DMS 273 treated with DMSO at 0.1 percent for 48 hours (cell line): ENCODE data around the gene ADGRL3.

Source experiments
- DNase-seq: peaks from one replicate; lab custom pipeline; 2025; lab: John Stamatoyannopoulos, UW

ADGRL3 gene

GRCh38 chr4:61200187-61200915, at the start of gene ADGRL3:
Gene ADGRL3, plus strand, starts transcription at chr4:61200326.
- peak; percentile 41 for DNase-seq

GRCh38 chr4:61152433-61152832, 47.7 kb upstream of the ADGRL3 start:
- no peak for DNase-seq

DNA sequence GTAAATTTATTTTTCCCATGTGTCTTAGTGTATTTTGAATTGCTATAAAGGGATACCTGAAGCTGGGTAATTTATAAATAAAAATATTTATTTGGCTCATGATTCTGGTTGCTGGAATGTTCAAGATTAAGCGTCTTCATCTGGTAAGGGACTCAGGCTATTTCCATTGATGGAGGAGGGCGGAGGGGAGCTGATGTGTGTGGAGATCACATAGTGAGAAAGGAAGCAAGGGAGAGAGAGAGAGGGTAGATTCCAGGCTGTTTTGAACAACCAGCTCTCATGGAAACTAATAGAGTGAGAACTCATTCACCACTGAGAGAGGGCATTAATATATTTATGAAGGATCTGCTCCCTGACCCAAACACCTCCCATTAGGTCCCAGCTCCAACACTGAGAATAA, 39.6 kb upstream of the ADGRL3 start:
- no peak for DNase-seq

- no peak for DNase-seq
Measured at GRCh38 chr4:61162116-61162515, 38.0 kb upstream of the ADGRL3 start.

DNA sequence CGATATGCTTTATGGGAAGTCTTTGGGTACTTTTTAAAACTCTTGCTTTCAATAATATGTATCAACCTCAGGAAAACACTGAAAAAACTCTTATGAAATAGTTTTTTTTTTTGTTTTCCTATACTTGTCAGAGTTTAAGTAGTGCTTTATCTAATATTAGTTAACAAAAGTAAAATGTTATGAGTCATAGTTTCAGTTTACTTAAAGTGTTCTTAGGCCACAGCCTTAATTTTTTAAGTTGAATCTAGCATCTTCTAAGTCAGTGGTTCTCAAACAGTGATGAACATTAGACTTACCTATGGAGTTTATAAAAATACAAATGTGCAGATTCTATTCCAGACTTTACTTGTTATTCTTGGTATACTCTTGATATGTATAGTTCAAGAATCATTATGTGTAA, 26.3 kb upstream of the ADGRL3 start:
- DNase-seq, result no peak

- no peak for DNase-seq
Measured at GRCh38 chr4:61175495-61175894, 24.6 kb upstream of the ADGRL3 start.

GRCh38 chr4:61177367-61177766, 22.8 kb upstream of the ADGRL3 start:
- no peak for DNase-seq

GRCh38 chr4:61180405-61180804, 19.7 kb upstream of the ADGRL3 start:
- DNase-seq, result no peak

GRCh38 chr4:61182915-61183314, 17.2 kb upstream of the ADGRL3 start:
- no peak for DNase-seq

GRCh38 chr4:61185288-61185687, 14.8 kb upstream of the ADGRL3 start:
- DNase-seq, result no peak

DNA sequence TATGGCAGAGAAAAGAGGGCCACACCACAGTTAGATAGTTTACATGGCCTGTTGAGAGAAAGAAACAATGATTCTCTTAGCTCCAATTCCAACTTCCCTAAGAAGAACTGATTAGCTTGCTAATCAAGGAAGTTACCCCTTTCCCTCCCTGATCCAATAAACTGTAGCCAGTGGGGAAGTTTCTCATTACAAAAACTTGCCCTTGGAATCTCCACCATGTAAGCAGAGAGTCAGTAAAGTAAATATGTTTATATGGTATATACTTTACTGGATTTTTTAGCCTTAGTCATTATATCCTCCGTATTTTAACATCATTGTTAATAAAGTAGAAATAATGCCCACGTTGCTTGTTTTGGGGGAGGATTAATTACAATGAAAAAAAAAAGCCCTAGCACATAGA, 7.7 kb upstream of the ADGRL3 start:
- no peak for DNase-seq

DNA sequence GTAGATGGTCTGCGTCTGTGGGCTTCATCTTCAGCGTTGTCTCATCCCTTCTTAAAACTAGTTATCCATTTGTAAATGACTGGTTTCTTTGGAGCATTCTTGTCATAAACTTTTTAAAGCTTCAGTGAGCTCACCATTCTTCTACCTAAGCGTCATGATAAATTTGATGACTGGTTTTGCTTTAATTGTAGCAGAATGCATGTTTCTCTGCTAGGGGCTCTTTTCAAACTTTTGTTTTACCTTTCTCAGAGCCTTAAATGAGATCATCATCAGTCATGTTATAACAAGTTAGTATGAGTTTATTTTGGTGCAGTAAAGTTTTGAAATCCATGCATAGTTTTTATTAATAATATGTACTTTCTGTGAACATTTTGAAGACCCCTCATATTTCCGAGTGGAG, 6.3 kb upstream of the ADGRL3 start:
- no peak for DNase-seq

DNA sequence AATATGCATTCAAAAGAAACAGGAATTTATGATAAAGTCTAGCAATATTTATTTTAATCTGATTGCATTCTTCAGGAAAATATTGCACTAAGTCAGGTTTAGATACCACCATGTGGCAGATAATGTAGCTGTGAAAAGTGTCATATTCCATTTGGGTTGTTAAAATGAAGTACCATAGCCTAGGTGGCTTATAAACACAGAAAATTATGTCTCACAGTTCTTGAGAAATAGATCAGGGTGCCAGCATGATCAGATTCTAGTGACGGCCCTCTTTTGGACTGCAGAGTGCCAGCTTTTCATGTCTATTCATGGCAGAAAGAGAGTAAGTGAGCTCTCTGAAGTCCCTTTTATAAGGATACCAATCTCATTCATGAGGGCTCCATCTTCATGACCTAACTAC, 5.6 kb upstream of the ADGRL3 start:
- DNase-seq, result no peak

DNA sequence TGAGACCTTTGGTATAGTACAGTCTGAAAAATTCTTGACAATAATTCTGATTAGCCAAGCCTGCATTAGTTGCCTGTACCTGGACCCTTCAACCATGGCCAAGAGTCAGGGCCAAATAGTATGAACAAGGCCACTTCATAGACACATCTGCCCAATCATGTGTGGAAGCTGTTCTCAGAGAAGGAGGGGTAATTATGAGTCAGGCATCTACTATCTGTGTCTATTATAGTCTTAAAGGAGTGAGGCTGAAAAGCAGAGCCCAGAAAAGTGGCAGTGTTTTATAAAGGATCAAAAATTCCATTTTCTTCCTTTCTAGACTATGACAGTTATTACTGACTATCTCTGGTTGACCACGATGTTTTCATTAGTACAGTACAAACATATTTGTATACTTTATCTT, 5.0 kb upstream of the ADGRL3 start:
- DNase-seq, result no peak

GRCh38 chr4:61198686-61199085, 1.4 kb upstream of the ADGRL3 start:
- no peak for DNase-seq

DNA sequence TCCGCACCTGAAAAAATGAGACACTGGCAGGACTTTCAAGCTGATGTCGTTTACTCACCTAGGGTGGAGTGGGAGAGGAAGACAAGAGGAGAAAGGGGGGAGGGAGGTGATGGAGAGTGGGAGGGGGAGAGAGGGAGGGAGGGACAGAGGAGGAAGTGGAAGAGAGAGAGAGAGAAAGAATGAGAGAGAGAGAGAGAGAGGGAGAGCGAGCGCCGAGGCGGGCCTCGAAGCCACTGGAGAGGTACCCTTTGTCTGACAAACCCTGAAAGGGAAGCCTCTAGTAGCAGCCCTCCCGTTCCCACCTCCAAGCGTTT, 296 bp upstream of the ADGRL3 start:
- DNase-seq, result no peak

- peak; percentile 13 for DNase-seq
Measured at GRCh38 chr4:61200916-61201526, 895 bp downstream of the ADGRL3 start.

DNA sequence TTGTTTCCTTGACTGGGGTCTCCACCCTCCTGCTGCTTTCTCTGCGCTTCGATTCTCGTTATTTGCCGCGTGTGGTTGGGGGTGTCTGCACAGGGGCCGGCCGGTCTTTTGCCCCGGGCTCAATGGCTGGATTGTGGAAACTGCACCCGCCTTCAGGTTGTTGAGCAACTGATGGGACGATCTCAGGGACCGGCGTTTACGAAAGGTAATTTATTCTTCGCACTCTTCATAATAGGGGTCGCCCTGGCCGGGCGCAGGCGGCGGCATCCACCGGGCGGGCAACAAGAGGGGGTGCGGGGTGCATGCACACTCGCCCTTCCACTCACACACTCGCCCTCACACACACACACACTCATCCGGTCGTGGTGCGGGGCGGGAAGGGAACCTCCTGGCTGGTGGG, 1.4 kb downstream of the ADGRL3 start:
- DNase-seq, result no peak

DNA sequence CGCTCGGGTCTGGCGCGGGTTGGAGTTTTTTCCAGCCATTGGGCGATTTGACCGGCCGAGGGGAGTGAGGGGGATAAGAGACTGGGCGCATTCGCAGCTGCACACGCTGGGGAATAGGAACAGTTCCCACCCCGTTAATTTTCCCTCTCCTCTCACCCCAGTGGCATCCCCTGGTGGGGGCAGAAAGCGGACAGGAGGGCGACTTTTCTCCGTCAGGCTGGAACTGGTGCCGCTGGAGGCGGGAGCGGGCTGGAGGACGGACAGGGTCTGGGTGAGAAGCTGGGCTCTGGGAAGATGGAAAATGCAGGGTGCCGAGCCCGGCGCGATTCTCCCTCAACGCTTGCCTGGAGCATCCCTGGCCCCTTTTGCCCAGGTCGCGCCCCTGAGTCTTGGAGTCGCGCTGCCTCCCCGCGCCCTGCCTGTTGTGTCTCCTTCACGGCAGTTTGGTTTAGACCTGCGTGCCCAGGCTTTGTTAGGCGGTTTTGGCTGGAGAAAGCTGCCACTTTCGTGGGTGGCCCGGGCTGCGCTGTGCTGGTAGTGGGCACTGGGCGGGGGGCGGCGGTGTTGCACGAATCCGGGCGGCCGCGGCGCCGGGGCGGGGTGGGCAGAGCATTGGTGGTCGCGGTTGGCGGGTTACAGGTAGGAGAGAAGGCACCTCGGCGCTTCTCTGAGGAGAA, 2.0 kb downstream of the ADGRL3 start:
- DNase-seq, result no peak

DNA sequence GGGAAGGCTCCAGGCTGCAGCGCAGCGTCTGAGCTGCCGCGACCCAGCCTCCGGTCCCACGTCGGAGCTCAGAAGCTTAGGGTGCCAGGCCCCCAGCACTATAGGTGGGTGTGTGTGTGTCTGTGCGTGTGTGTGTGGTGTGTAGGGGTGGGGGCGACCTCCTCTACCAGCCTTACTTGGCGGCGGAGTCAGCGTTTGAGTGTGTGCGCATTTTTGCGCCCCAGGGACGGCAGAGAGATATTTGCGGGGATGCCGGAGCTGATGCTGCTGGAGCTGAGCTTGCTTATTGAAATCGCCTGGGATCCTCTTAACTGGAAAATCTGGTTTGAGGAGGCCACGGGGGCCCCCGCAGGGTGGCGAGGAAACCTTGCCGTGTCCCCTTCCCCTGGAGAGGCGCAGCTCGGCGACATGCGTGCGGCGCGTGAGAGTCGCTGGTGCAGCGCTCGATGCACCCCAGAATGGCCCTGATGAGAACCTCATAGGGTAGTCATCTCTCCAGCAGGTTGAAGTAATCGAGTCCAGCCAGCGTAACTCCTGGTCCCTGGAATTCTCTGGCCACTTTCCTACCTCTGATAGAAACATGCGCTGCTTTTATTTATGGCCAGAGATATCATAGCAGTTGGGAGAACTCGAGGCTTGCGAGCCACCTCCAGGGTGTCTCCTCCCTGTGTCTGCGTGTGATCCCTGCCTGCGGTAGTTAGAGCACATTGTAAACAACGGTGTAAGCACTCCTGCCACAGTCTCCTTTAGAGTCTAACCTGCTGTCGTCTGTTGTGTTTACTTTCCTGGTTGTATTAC, 2.7 kb downstream of the ADGRL3 start:
- DNase-seq, result peak; percentile 9

DNA sequence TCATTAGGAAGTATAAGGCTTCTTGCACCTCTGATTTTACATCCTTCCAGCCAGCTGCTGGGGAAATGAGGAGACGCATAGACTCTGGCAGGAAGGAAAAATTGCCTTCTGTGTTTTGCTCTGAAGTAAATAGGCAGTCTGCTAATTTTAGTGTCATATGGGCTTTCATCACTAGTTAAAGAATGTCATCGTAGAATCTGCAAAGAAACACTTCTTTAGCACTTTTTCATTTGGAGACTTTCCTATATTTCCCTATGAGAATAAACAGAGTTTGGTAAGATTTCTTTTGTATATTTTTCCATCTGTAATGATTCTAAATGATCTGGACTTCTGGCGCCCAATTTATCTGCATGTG, 3.3 kb downstream of the ADGRL3 start:
- no peak for DNase-seq

GRCh38 chr4:61204353-61205060, 4.4 kb downstream of the ADGRL3 start:
- DNase-seq, result peak; percentile 15
